ELR (cell line): Measurements from ENCODE around the gene JAG1.

Source experiments
- DNase-seq: peaks from one replicate; pipeline ENCODE4 v3.0.0-alpha.2; 2015; ENCODE audit warnings: low read depth

JAG1 gene

GRCh38 chr20:10673842-10674683 lies at the start of gene JAG1:
TSS of gene JAG1 (minus strand) at chr20:10673999. CDS start at chr20:10673530, 469 bp downstream.
- peak; percentile 91 for DNase-seq

DNA sequence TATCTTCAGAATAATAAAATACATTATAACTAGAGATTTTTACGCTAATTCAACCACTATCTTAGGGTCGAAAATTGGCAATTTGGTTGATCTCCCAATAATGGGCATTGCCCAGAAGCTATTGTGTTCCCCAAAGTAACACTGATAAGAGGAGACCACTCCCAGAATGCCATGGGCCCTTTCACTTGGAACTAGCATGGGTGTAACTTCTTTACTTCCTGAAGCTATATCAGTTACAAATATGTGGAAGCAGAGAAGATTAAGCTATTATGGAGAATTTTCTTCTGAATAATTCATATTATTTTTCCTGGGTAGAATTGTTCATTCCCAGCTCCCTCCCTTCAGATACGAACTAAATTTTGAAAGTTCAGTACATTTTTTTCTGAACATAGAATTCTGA lies 48.2 kb upstream of the JAG1 start:
- no peak for DNase-seq

- no peak for DNase-seq
These were observed 47.5 kb upstream of the JAG1 start for GRCh38 chr20:10721137-10721896.

DNA sequence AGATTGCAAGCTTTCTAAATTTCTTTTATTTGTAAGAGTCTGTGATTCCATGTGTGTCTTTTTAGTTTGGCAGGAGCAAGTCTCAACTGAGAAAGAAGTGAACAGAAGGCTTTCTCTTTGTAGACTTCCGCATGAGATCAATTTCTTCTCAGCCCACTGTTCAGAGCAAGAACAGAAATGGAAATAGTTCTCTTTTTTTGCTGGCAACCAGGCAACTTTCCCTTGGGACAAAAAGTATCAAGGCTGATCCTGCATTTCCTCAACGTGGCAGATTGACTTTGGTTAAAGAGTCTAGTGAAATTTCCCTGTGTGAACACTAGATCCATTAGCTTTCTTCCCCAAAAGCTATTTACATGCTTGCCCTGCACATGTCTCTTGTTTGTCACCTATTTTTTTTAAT lies 46.8 kb upstream of the JAG1 start:
- DNase-seq: no peak

GRCh38 chr20:10719740-10720385 lies 46.1 kb upstream of the JAG1 start:
- DNase-seq: no peak

DNA sequence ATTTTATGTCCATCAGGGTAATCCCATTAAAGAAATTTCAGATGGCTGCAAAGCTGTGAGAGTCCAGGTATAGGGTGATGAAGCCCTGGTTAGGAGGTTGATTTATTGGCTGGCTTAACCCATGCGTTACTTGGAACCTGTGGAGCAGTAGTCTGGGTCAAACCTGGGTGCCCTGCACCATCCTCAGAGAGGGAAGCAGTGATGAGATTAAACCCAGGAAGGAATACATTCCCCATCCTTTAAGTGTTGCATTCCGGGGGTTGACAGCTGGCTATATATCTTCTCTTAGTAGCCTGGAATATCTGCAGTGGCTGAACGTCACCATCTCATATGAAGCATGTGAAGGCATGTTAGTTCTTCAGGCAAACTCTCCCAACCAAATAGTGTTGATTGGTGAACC lies 44.9 kb upstream of the JAG1 start:
- DNase-seq: no peak

- DNase-seq: no peak
These were observed 43.1 kb upstream of the JAG1 start for GRCh38 chr20:10716855-10717254.

DNA sequence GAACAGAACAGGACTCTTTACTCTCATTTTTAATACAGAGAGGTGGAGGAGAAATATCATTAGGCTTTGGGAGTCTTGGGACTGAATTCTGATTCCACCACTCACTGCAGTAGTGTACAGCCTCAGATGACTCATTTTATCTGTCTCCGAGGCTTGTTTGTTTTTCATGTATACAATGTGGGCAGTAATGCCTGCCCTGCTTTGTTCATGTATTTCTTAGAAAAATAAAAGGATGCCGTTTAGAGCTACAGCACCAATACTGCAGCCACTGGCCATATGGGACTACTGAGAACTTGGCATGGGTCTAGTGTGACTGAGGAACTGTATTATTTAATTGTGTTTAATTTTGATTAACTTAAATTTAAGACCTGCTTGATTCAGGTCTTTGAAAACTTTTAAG lies 41.2 kb upstream of the JAG1 start:
- DNase-seq: peak; percentile 72

- DNase-seq: no peak
These were observed 40.6 kb upstream of the JAG1 start for GRCh38 chr20:10714236-10714975.

- no peak for DNase-seq
These were observed 39.4 kb upstream of the JAG1 start for GRCh38 chr20:10713161-10713560.

DNA sequence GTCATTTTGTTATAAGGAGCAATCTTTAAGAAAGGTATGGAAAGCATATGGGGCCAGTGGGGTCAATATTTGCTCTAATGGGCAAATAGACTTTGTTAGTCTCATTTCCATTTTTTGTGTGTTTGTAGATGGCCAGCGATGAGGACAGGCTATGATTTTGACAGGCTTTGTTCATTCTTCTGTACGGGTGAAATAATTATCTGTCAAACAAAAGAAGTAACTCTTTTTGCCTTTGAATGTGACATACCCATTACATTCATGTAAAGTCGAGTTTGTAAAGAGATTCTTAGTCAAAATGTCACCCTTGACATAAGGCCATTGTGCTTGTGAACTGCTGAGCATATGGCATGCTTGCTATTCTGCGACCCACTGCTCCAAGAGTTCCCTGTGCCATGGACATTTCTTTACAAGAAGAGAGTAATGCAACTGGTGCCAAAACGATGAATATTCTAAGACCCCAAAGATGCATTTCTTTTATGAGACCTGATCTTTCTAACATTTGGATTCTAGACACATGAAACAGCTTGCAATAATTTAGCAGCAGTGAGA lies 38.2 kb upstream of the JAG1 start:
- no peak for DNase-seq

GRCh38 chr20:10710991-10711775 lies 37.4 kb upstream of the JAG1 start:
- no peak for DNase-seq

DNA sequence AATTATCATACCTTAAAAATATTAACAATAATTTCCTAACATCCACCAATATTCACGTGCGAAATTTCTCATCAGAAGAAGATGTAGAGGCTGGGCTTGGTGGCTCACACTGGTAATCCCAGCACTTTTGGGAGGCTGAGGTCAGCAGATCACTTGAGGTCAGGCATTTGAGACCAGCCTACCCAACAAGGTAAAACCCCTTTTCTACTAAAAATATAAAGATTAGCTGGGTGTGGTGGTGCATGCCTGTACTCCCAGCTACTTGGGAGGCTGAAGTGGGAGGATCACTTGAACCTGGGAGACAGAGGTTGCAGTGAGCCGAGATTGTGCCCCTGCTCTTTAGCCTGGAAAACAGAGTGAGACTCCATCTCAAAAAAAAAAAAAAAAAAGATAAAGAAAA lies 36.1 kb upstream of the JAG1 start:
- DNase-seq: no peak

- DNase-seq: peak; percentile 15
These were observed 34.8 kb upstream of the JAG1 start for GRCh38 chr20:10708351-10709185.

GRCh38 chr20:10707791-10708190 lies 34.0 kb upstream of the JAG1 start:
- no peak for DNase-seq

GRCh38 chr20:10707068-10707467 lies 33.3 kb upstream of the JAG1 start:
- DNase-seq: no peak

DNA sequence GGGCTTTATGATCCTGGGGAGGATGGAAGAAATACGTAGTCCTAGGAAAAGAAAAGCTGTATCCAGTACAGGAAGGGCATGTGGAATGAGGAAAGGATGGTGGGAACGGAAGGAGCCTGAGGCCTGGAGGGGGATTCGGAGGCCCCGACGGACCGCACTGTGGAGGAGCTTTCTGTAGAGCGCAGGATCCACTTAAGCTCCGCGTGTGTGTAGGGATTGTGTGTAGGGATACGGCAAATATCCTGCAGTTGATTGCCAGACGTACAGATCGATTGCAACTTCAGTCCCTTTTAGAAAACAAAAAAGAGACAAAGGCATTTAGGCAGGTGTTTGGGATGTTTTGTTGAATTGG lies 32.6 kb upstream of the JAG1 start:
- DNase-seq: no peak

DNA sequence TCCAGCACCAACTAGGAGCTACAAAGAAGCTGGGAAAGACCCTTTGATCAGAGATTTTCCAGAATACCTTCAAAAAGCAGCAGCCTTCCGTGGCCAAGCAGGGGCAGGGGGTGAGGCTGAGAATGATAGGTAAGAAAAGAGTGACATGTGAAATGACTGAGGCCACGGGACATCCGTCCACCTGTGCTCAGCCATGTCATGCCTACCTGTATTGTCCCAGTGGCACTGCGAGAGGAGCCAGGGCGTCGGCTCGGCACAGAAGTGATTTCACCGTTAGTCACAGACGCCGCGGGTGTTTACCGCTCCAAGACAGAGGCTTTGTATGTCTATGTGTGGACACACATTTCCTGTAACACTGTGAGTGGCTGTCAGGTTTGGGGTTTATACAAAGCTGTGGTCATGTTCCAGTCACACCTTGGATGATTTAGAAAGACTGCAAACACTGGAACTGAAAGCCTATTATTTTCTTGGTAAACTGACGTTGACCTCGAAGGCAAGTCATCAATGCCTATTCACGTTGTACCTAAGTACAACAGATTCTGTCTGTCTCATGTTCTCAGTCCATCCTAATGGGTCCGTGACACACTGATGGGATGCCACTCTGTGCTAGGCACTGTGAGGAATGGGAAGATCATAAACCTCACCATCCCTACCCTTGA lies 32.1 kb upstream of the JAG1 start:
- peak; percentile 5 for DNase-seq

DNA sequence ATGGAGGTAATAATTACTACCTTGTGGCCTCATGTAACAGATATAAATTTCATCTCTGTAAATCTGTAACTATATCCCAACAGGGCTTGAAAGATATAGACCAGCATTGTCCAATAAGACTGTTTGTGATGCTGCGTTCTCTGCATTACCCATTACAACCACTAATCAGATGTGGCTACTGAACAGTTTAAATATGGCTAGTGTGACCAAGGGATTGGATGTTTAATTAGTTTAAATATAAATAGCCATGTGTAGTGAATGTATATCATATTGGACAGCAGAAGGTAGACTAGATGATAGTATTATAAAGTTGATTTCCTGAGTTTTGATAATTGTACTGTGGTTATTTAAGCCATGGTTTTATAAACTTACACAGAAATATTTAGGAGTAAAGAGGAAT lies 27.8 kb upstream of the JAG1 start:
- DNase-seq: no peak

- DNase-seq: no peak
These were observed 26.1 kb upstream of the JAG1 start for GRCh38 chr20:10699941-10700340.
